ENCODE data around the gene PBX1.

DNA sequence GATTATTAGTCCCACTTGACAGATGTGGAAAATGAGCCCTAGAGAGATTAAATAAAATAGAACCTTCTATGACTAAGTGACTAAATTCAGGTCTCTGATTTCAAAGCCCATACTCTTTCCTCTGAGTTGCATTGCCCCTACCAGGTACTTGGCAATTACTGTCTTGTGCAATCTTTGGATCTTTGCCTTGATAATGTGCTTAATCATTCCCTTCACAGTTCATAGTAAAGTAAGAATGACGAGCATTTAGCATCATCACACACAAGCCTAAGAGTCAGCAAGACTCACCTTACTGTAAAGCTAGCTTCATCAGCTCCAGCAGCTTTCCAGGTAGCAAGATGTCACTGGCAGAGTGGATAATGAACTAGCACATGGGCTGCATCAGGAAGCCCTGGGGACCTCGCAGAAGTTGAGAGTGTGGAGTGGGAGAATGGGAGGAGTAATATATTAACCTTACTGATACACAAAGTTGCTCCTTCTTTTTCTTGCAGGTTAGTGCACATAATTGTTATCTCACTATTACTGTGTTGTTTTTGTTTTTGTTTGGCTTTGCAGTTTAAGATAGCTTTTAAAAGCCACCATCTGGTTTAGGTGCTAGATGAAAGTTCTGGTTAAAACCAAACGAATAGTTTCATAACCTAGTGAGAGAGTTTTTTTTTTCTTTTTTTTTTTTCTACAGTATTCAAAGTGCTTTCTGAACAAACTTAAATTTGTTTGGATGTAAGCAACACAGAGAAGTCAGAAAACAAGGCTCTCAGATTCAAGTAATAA lies 71.8 kb downstream of the PBX1 start:
- TF ChIP-seq FOS (IDR thresholded peaks at IDR 0.05; ENCODE audit: borderline replicate concordance, insufficient read depth, low read length): no peak
- TF ChIP-seq, protein P1, sequence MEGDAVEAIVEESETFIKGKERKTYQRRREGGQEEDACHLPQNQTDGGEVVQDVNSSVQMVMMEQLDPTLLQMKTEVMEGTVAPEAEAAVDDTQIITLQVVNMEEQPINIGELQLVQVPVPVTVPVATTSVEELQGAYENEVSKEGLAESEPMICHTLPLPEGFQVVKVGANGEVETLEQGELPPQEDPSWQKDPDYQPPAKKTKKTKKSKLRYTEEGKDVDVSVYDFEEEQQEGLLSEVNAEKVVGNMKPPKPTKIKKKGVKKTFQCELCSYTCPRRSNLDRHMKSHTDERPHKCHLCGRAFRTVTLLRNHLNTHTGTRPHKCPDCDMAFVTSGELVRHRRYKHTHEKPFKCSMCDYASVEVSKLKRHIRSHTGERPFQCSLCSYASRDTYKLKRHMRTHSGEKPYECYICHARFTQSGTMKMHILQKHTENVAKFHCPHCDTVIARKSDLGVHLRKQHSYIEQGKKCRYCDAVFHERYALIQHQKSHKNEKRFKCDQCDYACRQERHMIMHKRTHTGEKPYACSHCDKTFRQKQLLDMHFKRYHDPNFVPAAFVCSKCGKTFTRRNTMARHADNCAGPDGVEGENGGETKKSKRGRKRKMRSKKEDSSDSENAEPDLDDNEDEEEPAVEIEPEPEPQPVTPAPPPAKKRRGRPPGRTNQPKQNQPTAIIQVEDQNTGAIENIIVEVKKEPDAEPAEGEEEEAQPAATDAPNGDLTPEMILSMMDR (IDR thresholded peaks at IDR 0.05; ENCODE audit: extremely low read depth in 1 of 2, insufficient read depth in 1 of 2, low read depth in 1 of 2, low read length in 2 of 2): no peak
- no peak for TF ChIP-seq POLR2A (IDR thresholded peaks at IDR 0.05; ENCODE audit: low read depth, low read length)
- TF ChIP-seq, protein P2, sequence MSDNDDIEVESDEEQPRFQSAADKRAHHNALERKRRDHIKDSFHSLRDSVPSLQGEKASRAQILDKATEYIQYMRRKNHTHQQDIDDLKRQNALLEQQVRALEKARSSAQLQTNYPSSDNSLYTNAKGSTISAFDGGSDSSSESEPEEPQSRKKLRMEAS (IDR thresholded peaks at IDR 0.05; ENCODE audit: insufficient read depth, insufficient read length): no peak
- TF ChIP-seq EZH2 (IDR thresholded peaks at IDR 0.05; ENCODE audit: borderline replicate concordance, low read depth, low read length, severe bottlenecking): no peak
- TF ChIP-seq MYC (IDR thresholded peaks at IDR 0.05; ENCODE audit: low read depth, low read length): no peak
- TF ChIP-seq POLR2AphosphoS5 (IDR thresholded peaks at IDR 0.05; ENCODE audit: insufficient read depth, low read depth, low read length): no peak
